HepG2 (cell line): ENCODE results near the gene IP6K3. TPM values are rescaled to one million over a fixed set of nuclear protein-coding genes. Genes with fewer than 3 reads are reported as not detected.

Source experiments
- ATAC-seq: fragments of 200-7000 bp; cut with Tn5 transposase; 3 replicates; pipeline ENCODE4 v1.9.1; 2020; ENCODE audit warnings: mild to moderate bottlenecking, moderate library complexity
- BruUV-seq: library from RNA; stranded (reverse); fragments of 400-500 nt; replicated peaks from 2 replicates; lab custom pipeline; 2021; lab: Mats Ljungman, UMichigan
- CTCF ChIA-PET: fragments of 300-600 bp; formaldehyde crosslinking; extraction: SDS; loops from one replicate; lab custom pipeline; 2021; ENCODE audit warnings: low total read pairs, inconsistent platforms, low intra/inter-chr PET ratio; lab: Yijun Ruan, JAX
- POLR2A ChIA-PET: fragments of 350-600 bp; sonication (Branson Sonifier 250); formaldehyde crosslinking; loops from one replicate; lab custom pipeline; 2020; ENCODE audit warnings: antibody characterized with exemption, inconsistent platforms; lab: Yijun Ruan, JAX
- DNase-seq: peaks from one replicate; pipeline ENCODE4 v3.0.0-alpha.2; 2015; ENCODE audit warnings: low spot score
- FAIRE-seq: peaks from 3 replicates; lab custom pipeline; 2011; peaks lifted over from hg19 to GRCh38; lab: Jason Lieb, UNC
- H2AFZ ChIP-seq: one replicate; pipeline ENCODE4 v1.6.1; 2011; ENCODE audit warnings: low read length, inconsistent platforms
- H3K27ac ChIP-seq: fragments of 300-600 bp; 3 replicates; pipeline ENCODE4 v1.8.0; 2011; ENCODE audit warnings: mixed run types, mild to moderate bottlenecking, mixed read lengths, low read length, inconsistent platforms; ENCODE audit not compliant: insufficient read depth; ENCODE audit errors: extremely low read length
- H3K27me3 ChIP-seq, 2 experiments: fragments of 200-600 bp in 1 of 2; 2 replicates in 1 of 2; 3 replicates in 1 of 2; pipeline versions ENCODE4 v1.6.0 to v1.8.0; 2011; ENCODE audit warnings: low read length in 2 of 2, mild to moderate bottlenecking in 2 of 2, moderate library complexity in 2 of 2, inconsistent platforms in 1 of 2; ENCODE audit not compliant: insufficient read depth in 2 of 2, control insufficient read depth in 1 of 2
- H3K36me3 ChIP-seq, 2 experiments: fragments of 200-600 bp in 1 of 2; replicated peaks in 1 of 2; 2 replicates in 1 of 2; 3 replicates in 1 of 2; pipeline versions ENCODE4 v1.5.1 to v1.8.0; 2011; ENCODE audit warnings: low read length in 2 of 2, inconsistent platforms in 1 of 2; ENCODE audit not compliant: insufficient read depth in 2 of 2, control insufficient read depth in 1 of 2
- H3K4me1 ChIP-seq: 2 replicates; pipeline ENCODE4 v1.5.1; 2012; ENCODE audit warnings: low read length, inconsistent platforms; ENCODE audit not compliant: insufficient read depth
- H3K4me2 ChIP-seq: 2 replicates; pipeline ENCODE4 v1.6.0; 2011; ENCODE audit warnings: low read depth, low read length, inconsistent platforms
- H3K4me3 ChIP-seq, 3 experiments: fragments of 200-600 bp in 1 of 3; sonication (generic), shearing (Covaris generic) in 1 of 3; replicated peaks in 1 of 3; 2 replicates each; pipeline ENCODE4 v1.5.1; 2011 to 2016; ENCODE audit warnings: low read length in 3 of 3, inconsistent platforms in 2 of 3, low read depth in 2 of 3, mild to moderate bottlenecking in 2 of 3, control low read depth in 1 of 3, mixed read lengths in 1 of 3; ENCODE audit not compliant: insufficient read depth in 1 of 3
- H3K79me2 ChIP-seq: one replicate; pipeline ENCODE4 v1.6.1; 2011; ENCODE audit warnings: low read length, inconsistent platforms; ENCODE audit not compliant: insufficient read depth
- H3K9ac ChIP-seq: 2 replicates; pipeline ENCODE4 v1.6.0; 2011; ENCODE audit warnings: mild to moderate bottlenecking, low read depth, low read length, inconsistent platforms; ENCODE audit not compliant: insufficient read depth
- H3K9me3 ChIP-seq: 2 replicates; pipeline ENCODE4 v1.5.1; 2012; ENCODE audit warnings: mild to moderate bottlenecking, low read length
- H4K20me1 ChIP-seq: 2 replicates; pipeline ENCODE4 v1.6.0; 2011; ENCODE audit warnings: inconsistent platforms, mild to moderate bottlenecking, low read length, moderate library complexity; ENCODE audit not compliant: insufficient read depth
- AGO2 ChIP-seq: fragments of 200-400 bp; formaldehyde crosslinking; optimal IDR thresholded peaks from 2 replicates; pipeline ENCODE3; 2017; ENCODE audit warnings: mild to moderate bottlenecking, low read depth, low read length, moderate library complexity
- CREBL2 ChIP-seq: sonication (generic); formaldehyde crosslinking; IDR thresholded peaks from 2 replicates; pipeline ENCODE4 v1.8.1; 2023; ENCODE audit warnings: missing genetic modification reagents, mild to moderate bottlenecking, borderline replicate concordance
- POLR2A ChIP-seq, 2 experiments: IDR thresholded peaks; 2 replicates each; pipeline ENCODE4 v1.6.1; 2011; ENCODE audit warnings: low read depth in 2 of 2, low read length in 2 of 2, mild to moderate bottlenecking in 1 of 2, moderate library complexity in 1 of 2; ENCODE audit not compliant: insufficient read depth in 1 of 2
- XBP1 ChIP-seq: sonication (generic); formaldehyde crosslinking; IDR thresholded peaks from 2 replicates; pipeline ENCODE4 v1.5.0; 2020; ENCODE audit warnings: missing genetic modification reagents
- WGBS: methylation state at CpG from one replicate; pipeline ENCODE4 v1.1.6; 2017; ENCODE audit warnings: low lambda C conversion rate; 5-methylcytosine and 5-hydroxymethylcytosine counted together
- in situ Hi-C: cut with HindIII; loops from 2 replicates; pipeline ENCODE4 v1.10.0; 2017; ENCODE audit warnings: low pct_unique_long_range_greater_than_20kb; ENCODE audit not compliant: extremely low pct_ligation_motif_present
- intact Hi-C: fragments of 100-400 bp; cut with micrococcal nuclease; formaldehyde crosslinking; loops from one replicate; pipeline ENCODE4 v1.10.0; 2022; ENCODE audit not compliant: unreplicated experiment
- polyA plus RNA-seq, 8 experiments: library from polyadenylated mRNA; depleted of rRNA in 3 of 8; stranded (reverse) in 7 of 8; unstranded in 1 of 8; fragments of >200 nt; fragmentation: Illumina TruSeq in 4 of 8; extraction: Trizol in 4 of 8; gene quantifications; 2 replicates each; pipeline versions ENCODE4 v1.2.1 to v1.2.3, GENCODE V29; 2011 to 2016; ENCODE audit warnings: low read depth in 4 of 8, missing spikeins in 1 of 8, mixed read lengths in 1 of 8; ENCODE audit not compliant: insufficient read depth in 1 of 8
- total RNA-seq, 5 experiments: library from RNA; depleted of rRNA; stranded (reverse); fragments of >200 nt; fragmentation: Illumina TruSeq; extraction: Trizol; gene quantifications; 2 replicates each; pipeline ENCODE4 v1.2.3, GENCODE V29; 2016; ENCODE audit warnings: low read depth in 1 of 5

The IP6K3 gene
- total and polyA plus RNA-seq, 2 of the 13 experiments (the other 11 are each of a cell fraction or from before 2014, with no cell fraction given), result 0.11 to 0.18 TPM

DNA sequence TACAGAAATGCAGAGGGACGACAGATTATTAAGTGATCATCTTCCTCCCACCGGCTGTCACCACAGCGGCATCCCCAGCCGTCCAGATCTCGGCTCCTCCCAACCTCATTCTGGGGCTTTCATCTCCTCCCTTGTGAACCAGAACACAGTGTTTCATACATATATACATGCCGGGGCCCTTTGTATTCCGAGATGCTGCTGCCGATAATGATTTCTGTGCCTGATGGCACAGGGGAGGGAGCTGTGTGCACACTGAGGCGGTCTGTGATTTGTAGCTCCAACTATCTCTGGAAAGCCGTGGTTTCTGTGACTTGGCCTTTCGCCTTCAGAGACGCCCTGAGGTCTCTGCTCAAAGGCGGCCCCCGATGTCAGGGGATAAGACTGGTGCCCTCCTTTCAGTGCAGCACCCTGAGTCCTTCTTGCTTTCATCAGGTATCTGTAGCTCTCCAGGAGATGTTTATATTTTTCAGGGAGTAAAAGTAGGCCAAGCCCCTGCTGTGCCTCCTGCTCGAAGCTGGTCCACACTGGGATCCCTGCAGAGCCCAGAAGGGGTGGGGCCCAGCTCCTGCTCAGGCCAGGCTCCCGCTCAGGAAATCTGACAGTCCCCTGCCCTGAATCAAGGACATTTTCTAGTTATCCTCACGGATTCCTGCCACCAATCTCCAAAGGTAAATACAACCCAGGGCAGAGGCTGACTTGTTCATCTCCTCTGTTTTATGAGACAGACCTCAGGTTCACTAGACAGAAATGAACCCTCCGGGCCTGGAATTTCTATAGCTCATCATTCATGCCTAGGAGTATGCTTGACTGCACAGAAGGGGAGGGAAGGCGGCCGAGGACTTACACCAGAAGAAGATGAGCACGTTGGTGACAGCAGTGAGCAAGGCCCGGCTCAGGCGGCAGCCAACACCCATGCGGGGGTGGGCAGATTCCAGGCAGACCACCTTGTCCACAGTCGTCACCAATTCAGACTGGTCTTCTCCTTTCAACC lies 31.0 kb upstream of the IP6K3 start:
- H3K36me3 ChIP-seq, result peaks cover 53 to 90% of the 10 kb centered on the region in 2 experiments
- BruUV-seq, result no TSS peak
- no peaks in the 10 kb centered on the region for H3K27me3 ChIP-seq
- no peak overlapping the region for H3K4me3 ChIP-seq
- no peak for ATAC-seq
- DNase-seq, result no peak
- H3K79me2 ChIP-seq, result no peaks in the 10 kb centered on the region
- no peak overlapping the region for H3K4me2 ChIP-seq
- no peaks in the 10 kb centered on the region for H3K4me1 ChIP-seq
- no peak overlapping the region for H2AFZ ChIP-seq
- H3K27ac ChIP-seq, result no peak overlapping the region
- intact Hi-C loops (no loop called here), in situ Hi-C loops (no loop called here)
- no peaks in the 10 kb centered on the region for H4K20me1 ChIP-seq
- POLR2A ChIA-PET, result interaction anchor here (1.7 kb wide), 1 partner anchor 11 kb away, joined by 7 read pairs; the partner anchor contains the start of gene LEMD2
- WGBS, result 96% methylated on average over 25 of the region's 25 CpGs
- no peak for FAIRE-seq
- no peaks in the 10 kb centered on the region for H3K9me3 ChIP-seq
- TF ChIP-seq AGO2 (peak; percentile 18), XBP1 (no peak)
- CTCF ChIA-PET, result no interaction called here
- no peak overlapping the region for H3K9ac ChIP-seq

- Histone ChIP-seq H3K9ac (no peak overlapping the region), H3K36me3 (peaks cover 54 to 86% of the 10 kb centered on the region in 2 experiments), H4K20me1 (no peaks in the 10 kb centered on the region), H3K4me3 (no peak overlapping the region), H3K4me2 (no peak overlapping the region), H3K27ac (no peak overlapping the region), H3K79me2 (no peaks in the 10 kb centered on the region), H2AFZ (no peak overlapping the region), H3K9me3 (no peaks in the 10 kb centered on the region), H3K27me3 (no peaks in the 10 kb centered on the region), H3K4me1 (no peaks in the 10 kb centered on the region)
- ChIA-PET CTCF (no interaction called here), POLR2A (no interaction called here)
- no TSS peak for BruUV-seq
- DNase-seq (no peak), FAIRE-seq (no peak), ATAC-seq (no peak)
- intact Hi-C loops, result no loop called here
- peak; percentile 51 for TF ChIP-seq AGO2
- peak in 1 of 2 experiments; percentile 28; a peak in 1 of 4 replicates for TF ChIP-seq POLR2A (IDR thresholded peaks at IDR 0.05; ENCODE audit: insufficient read depth in 1 of 2, low read depth in 2 of 2, low read length in 2 of 2)
- no peak for TF ChIP-seq CREBL2 (CRISPR knock-in tag)
- 86% methylated on average over 5 of the region's 13 CpGs for WGBS
- in situ Hi-C loops, result no loop called here
These were observed 30.1 kb upstream of the IP6K3 start for GRCh38 chr6:33776764-33777163.
